ENCODE measurements around the gene ULK4. TPM values are rescaled to one million over a fixed set of nuclear protein-coding genes. Genes with fewer than 3 reads are reported as not detected.

Gene ULK4
- total RNA-seq, 2 donors from 2014 or later = 11.1 to 17.9 TPM

GRCh38 chr3:41874022-41874421, 87.9 kb downstream of the ULK4 start:
- 90 to 100% methylated on average over 2 to 4 of the region's 4 CpGs for WGBS, 2 experiments (ENCODE audit: insufficient coverage in 1 of 2, insufficient read length in 1 of 2)
- H3K27me3 Mint-ChIP-seq (ENCODE audit: insufficient read depth) = no peaks in the 10 kb centered on the region
- DNase-seq = no peak
- no peak overlapping the region for H3K4me3 Mint-ChIP-seq
- H3K36me3 Mint-ChIP-seq (ENCODE audit: low read depth) = no peaks in the 10 kb centered on the region
- TF ChIP-seq CTCF (conservative IDR thresholded peaks at IDR 0.05) = no peak
- H3K36me3 ChIP-seq (ENCODE audit: control insufficient read depth, insufficient read depth, low read length) = no peaks in the 10 kb centered on the region
- H3K27me3 ChIP-seq (ENCODE audit: control insufficient read depth, insufficient read depth, low read length, poor library complexity, severe bottlenecking) = no peaks in the 10 kb centered on the region
- H3K4me3 ChIP-seq (ENCODE audit: low read length) = no peak overlapping the region
- H3K27ac ChIP-seq (ENCODE audit: low read depth, low read length) = no peak overlapping the region
- peaks cover 7% of the 10 kb centered on the region for H3K4me1 Mint-ChIP-seq
- no peak overlapping the region for H3K9ac ChIP-seq (ENCODE audit: extremely low read depth, low read length, poor library complexity, severe bottlenecking)
- H3K27ac Mint-ChIP-seq = no peak overlapping the region
- no peaks in the 10 kb centered on the region for H3K4me1 ChIP-seq (ENCODE audit: control insufficient read depth, insufficient read depth, low read length)
- peaks cover 4% of the 10 kb centered on the region for H3K9me3 Mint-ChIP-seq
- no peaks in the 10 kb centered on the region for H3K9me3 ChIP-seq (ENCODE audit: control insufficient read depth, low read length)

GRCh38 chr3:41872157-41872556, 89.7 kb downstream of the ULK4 start:
- Mint-ChIP-seq H3K27me3 (ENCODE audit: insufficient read depth) (no peaks in the 10 kb centered on the region), H3K4me1 (peaks cover 7% of the 10 kb centered on the region), H3K27ac (peak overlapping the region; percentile 33), H3K36me3 (ENCODE audit: low read depth) (peaks cover 2% of the 10 kb centered on the region), H3K4me3 (no peak overlapping the region), H3K9me3 (peaks cover 4% of the 10 kb centered on the region)
- TF ChIP-seq CTCF (conservative IDR thresholded peaks at IDR 0.05) = no peak
- WGBS, 2 experiments (ENCODE audit: insufficient coverage in 1 of 2, insufficient read length in 1 of 2) = 89 to 90% methylated on average over 1 of the region's 1 CpG
- no peak for DNase-seq
- Histone ChIP-seq H3K9me3 (ENCODE audit: control insufficient read depth, low read length) (no peaks in the 10 kb centered on the region), H3K9ac (ENCODE audit: extremely low read depth, low read length, poor library complexity, severe bottlenecking) (no peak overlapping the region), H3K4me3 (ENCODE audit: low read length) (no peak overlapping the region), H3K4me1 (ENCODE audit: control insufficient read depth, insufficient read depth, low read length) (no peaks in the 10 kb centered on the region), H3K27ac (ENCODE audit: low read depth, low read length) (no peak overlapping the region), H3K36me3 (ENCODE audit: control insufficient read depth, insufficient read depth, low read length) (no peaks in the 10 kb centered on the region), H3K27me3 (ENCODE audit: control insufficient read depth, insufficient read depth, low read length, poor library complexity, severe bottlenecking) (no peaks in the 10 kb centered on the region)

- Histone ChIP-seq H3K9ac (ENCODE audit: extremely low read depth, low read length, poor library complexity, severe bottlenecking) (no peak overlapping the region), H3K36me3 (ENCODE audit: control insufficient read depth, insufficient read depth, low read length) (no peaks in the 10 kb centered on the region), H3K4me3 (ENCODE audit: low read length) (no peak overlapping the region), H3K4me1 (ENCODE audit: control insufficient read depth, insufficient read depth, low read length) (no peaks in the 10 kb centered on the region), H3K9me3 (ENCODE audit: control insufficient read depth, low read length) (no peaks in the 10 kb centered on the region), H3K27me3 (ENCODE audit: control insufficient read depth, insufficient read depth, low read length, poor library complexity, severe bottlenecking) (no peaks in the 10 kb centered on the region), H3K27ac (ENCODE audit: low read depth, low read length) (no peak overlapping the region)
- no peak overlapping the region for H3K4me3 Mint-ChIP-seq
- no peak for DNase-seq
- TF ChIP-seq CTCF (conservative IDR thresholded peaks at IDR 0.05) = no peak
- H3K27ac Mint-ChIP-seq = no peak overlapping the region
- H3K36me3 Mint-ChIP-seq (ENCODE audit: low read depth) = peaks cover 2% of the 10 kb centered on the region
- peaks cover 7% of the 10 kb centered on the region for H3K4me1 Mint-ChIP-seq
- no peaks in the 10 kb centered on the region for H3K27me3 Mint-ChIP-seq (ENCODE audit: insufficient read depth)
- peaks cover 4% of the 10 kb centered on the region for H3K9me3 Mint-ChIP-seq
- WGBS, 2 experiments (ENCODE audit: insufficient coverage in 1 of 2, insufficient read length in 1 of 2) = 82 to 93% methylated on average over 2 of the region's 2 CpGs
These were observed 94.4 kb downstream of the ULK4 start for GRCh38 chr3:41867533-41867932.

All from endodermal cell (in vitro differentiated cells).